Endothelial cell (in vitro differentiated cells): ENCODE measurements around the gene DNAJC8. TPM values are rescaled to one million over a fixed set of nuclear protein-coding genes. Genes with fewer than 3 reads are reported as not detected.
A peak's percentile ranks its signal among the peaks of the same experiment; 100 is the strongest.

ENCODE experiments used
- DNase-seq: peaks from one replicate; pipeline ENCODE4 v3.0.0; 2021; ENCODE audit warnings: low spot score
- H3K27ac Mint-ChIP-seq: one replicate; pipeline ENCODE4 v1.8.0; 2021; ENCODE audit warnings: mixed read lengths, inconsistent platforms; ENCODE audit not compliant: unreplicated experiment
- H3K27me3 Mint-ChIP-seq: one replicate; pipeline ENCODE4 v1.8.0; 2021; ENCODE audit warnings: mild to moderate bottlenecking, moderate library complexity, mixed read lengths, inconsistent platforms; ENCODE audit not compliant: unreplicated experiment
- H3K36me3 Mint-ChIP-seq: one replicate; pipeline ENCODE4 v1.8.0; 2021; ENCODE audit warnings: mild to moderate bottlenecking, low read depth, mixed read lengths, inconsistent platforms; ENCODE audit not compliant: unreplicated experiment
- H3K4me1 Mint-ChIP-seq: one replicate; pipeline ENCODE4 v1.8.0; 2021; ENCODE audit warnings: mild to moderate bottlenecking, mixed read lengths, inconsistent platforms; ENCODE audit not compliant: unreplicated experiment
- H3K4me3 Mint-ChIP-seq: one replicate; pipeline ENCODE4 v1.8.0; 2021; ENCODE audit warnings: mild to moderate bottlenecking, mixed read lengths, inconsistent platforms; ENCODE audit not compliant: unreplicated experiment
- H3K9me3 Mint-ChIP-seq: one replicate; pipeline ENCODE4 v1.8.0; 2021; ENCODE audit warnings: mixed read lengths, inconsistent platforms; ENCODE audit not compliant: unreplicated experiment
- CTCF ChIP-seq: fragments of 200-600 bp; sonication (generic); IDR thresholded peaks from one replicate; pipeline ENCODE4 v1.5.0; 2021; ENCODE audit warnings: antibody characterized with exemption; ENCODE audit not compliant: unreplicated experiment
- total RNA-seq: library from RNA; stranded (reverse); fragmentation: NEBNext Ultra II Directional; extraction: Animal tissue kit (Norgen Biotek cat#: 25700); gene quantifications from one replicate; pipeline ENCODE4 v1.2.1, GENCODE V29; 2021; ENCODE audit not compliant: unreplicated experiment

The DNAJC8 gene
- total RNA-seq, 1 donor from 2014 or later = 99.0 TPM

DNA sequence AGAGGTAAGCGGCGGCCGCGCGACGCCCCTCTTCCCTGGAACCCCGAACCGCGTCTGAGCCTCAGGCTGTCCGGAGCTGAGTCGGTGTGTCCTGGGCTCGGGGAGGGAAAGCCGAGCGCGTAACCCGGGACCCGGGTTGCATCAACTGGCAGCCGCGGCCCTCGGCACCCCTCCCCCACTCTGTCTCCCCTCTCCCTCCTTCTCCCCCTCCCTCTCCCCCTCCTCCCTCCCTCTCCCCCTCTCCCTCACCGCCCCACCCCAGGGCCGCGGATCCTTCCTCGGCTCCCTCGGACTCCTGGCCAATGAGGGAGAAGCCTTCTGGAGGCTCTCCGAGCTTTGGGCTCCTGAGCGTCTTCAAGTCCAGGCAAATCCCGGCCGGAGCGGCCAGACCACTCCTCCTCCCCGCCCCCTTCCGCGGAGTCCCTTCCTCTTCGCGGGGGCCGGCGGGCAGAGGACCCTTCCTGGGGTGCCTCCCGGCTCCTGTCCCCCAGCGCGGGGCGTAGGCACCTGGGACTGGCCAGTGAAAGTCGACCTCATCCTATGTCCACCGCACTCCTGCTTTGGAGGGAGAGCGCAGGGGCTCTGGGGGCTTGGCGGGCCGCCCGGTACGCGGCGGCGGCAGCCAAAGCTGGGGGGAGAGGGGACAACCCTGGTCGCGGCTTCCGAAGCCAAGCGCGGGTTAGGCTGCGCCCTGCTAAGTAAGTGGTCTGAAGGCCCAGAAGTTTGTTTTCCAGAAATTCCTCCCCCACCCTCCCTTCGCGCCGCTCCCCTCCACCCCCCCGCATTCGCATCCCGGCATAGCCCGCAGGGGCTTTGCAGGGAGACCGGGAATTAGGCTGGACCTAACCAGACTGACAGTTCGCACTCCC is 27.3 kb upstream of the DNAJC8 start:
- no peak overlapping the region for H3K27ac Mint-ChIP-seq
- peaks cover 4% of the 10 kb centered on the region for H3K36me3 Mint-ChIP-seq

DNA sequence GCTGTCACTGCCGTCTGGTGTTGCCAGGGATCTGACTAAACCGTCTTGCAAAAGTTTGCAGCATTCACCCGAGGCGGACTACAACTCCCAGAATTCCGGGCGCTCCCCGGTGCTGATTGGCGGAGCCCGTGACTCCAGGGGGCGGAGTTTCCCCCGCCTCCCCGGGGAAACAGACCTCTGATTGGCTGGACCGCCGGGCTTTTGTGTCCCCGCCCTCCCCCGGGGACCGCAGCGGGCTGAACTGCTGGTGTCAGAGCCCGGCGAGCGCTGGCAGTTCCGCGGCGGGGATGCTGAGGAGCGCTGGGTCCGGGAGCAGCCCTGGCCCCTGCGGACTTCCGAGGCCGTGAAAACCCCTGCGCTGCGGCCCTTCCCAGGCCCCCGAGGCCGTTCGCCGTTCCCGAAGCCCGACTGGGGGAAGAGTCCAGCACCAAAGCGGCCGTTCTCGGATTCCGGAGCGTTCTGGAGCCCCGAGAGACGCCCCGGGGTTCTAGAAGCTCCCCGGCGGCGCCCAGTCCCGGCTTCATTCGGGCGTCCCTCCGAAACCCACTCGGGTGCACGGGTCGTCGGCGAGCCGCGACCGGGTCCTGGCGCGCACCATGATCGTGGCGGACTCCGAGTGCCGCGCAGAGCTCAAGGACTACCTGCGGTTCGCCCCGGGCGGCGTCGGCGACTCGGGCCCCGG is 26.6 kb upstream of the DNAJC8 start, which contains the start of gene SESN2:
TSS of gene SESN2 (plus strand) at position 267 of the 682 bp plus-strand sequence. CDS start at position 597, 330 bp downstream.
- Mint-ChIP-seq H3K4me3 (peak within 1 kb of the TSS; percentile 85), H3K36me3 (peaks cover 4% of the 10 kb centered on the region), H3K27me3 (peaks cover 13% of the 10 kb centered on the region), H3K4me1 (peaks cover 22% of the 10 kb centered on the region), H3K9me3 (no peaks in the 10 kb centered on the region), H3K27ac (peak within 1 kb of the TSS; percentile 55)
- DNase-seq = peak; percentile 100
- no peak for TF ChIP-seq CTCF

More for the DNA sequence above, 27.3 kb upstream of the DNAJC8 start:
- TF ChIP-seq CTCF = no peak
- peaks cover 22% of the 10 kb centered on the region for H3K4me1 Mint-ChIP-seq
- peak; percentile 81 for DNase-seq
- H3K9me3 Mint-ChIP-seq = no peaks in the 10 kb centered on the region
- peak overlapping the region; percentile 94 for H3K4me3 Mint-ChIP-seq
- H3K27me3 Mint-ChIP-seq = peaks cover 13% of the 10 kb centered on the region

GRCh38 chr1:28258628-28259251 is 25.9 kb upstream of the DNAJC8 start:
- Mint-ChIP-seq H3K4me1 (peaks cover 22% of the 10 kb centered on the region), H3K27ac (peak overlapping the region; percentile 55), H3K9me3 (no peaks in the 10 kb centered on the region), H3K36me3 (peaks cover 4% of the 10 kb centered on the region), H3K27me3 (peaks cover 13% of the 10 kb centered on the region), H3K4me3 (peak overlapping the region; percentile 85)
- no peak for DNase-seq
- no peak for TF ChIP-seq CTCF

- DNase-seq = no peak
- H3K4me3 Mint-ChIP-seq = peak overlapping the region; percentile 85
- no peak for TF ChIP-seq CTCF
- H3K27ac Mint-ChIP-seq = no peak overlapping the region
- H3K36me3 Mint-ChIP-seq = peaks cover 4% of the 10 kb centered on the region
- no peaks in the 10 kb centered on the region for H3K9me3 Mint-ChIP-seq
- peaks cover 10% of the 10 kb centered on the region for H3K27me3 Mint-ChIP-seq
- peaks cover 18% of the 10 kb centered on the region for H3K4me1 Mint-ChIP-seq
These were observed 24.9 kb upstream of the DNAJC8 start for GRCh38 chr1:28257736-28258135.
